Cardiac fibroblast (primary cell): ENCODE data around the gene SCGB1D1.

Experiments used
- DNase-seq, 2 donors: peaks; one replicate each; pipeline versions ENCODE4 v3.0.0 to v3.0.0-alpha.2; 2010; ENCODE audit warnings: low read depth in 2 of 2
- H3K4me3 ChIP-seq, 2 donors: replicated peaks in 1 of 2; 1 replicate in 1 of 2; 2 replicates in 1 of 2; pipeline ENCODE4 v1.5.1; 2011; ENCODE audit warnings: low read depth in 2 of 2, low read length in 2 of 2, mild to moderate bottlenecking in 2 of 2, moderate library complexity in 1 of 2
- TF ChIP-seq, protein P1 (sequence below): IDR thresholded peaks from one replicate; pipeline ENCODE4 v1.5.1; 2011; ENCODE audit warnings: low read depth, mild to moderate bottlenecking, low read length, inconsistent platforms

SCGB1D1 gene

DNA sequence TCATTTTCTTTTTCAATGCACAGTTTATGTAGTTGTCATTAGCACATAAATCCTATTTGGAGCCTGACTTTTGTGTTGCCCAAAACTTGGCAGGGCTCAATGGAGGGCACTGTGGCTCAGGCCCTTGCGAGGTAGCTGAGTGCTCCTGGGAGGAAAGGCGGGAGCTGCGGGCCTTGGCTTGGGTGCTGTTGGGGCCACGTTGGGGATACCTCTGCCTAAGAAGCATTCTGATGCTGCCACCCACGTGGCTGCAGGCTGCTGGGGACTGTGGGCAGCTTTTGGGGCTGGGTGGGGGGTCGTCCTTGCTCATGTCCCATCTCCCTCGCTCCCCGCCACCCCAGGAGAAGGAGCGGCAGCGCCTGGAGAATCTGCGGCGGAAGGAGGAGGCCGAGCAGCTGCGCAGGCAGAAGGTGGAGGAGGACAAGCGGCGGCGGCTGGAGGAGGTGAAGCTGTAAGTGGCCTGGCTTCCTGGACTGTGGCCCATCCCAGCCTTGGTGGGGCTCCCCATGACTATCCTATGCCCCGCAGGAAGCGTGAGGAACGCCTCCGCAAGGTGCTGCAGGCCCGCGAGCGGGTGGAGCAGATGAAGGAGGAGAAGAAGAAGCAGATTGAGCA is 45.3 kb upstream of the SCGB1D1 start:
- no peak for DNase-seq

DNA sequence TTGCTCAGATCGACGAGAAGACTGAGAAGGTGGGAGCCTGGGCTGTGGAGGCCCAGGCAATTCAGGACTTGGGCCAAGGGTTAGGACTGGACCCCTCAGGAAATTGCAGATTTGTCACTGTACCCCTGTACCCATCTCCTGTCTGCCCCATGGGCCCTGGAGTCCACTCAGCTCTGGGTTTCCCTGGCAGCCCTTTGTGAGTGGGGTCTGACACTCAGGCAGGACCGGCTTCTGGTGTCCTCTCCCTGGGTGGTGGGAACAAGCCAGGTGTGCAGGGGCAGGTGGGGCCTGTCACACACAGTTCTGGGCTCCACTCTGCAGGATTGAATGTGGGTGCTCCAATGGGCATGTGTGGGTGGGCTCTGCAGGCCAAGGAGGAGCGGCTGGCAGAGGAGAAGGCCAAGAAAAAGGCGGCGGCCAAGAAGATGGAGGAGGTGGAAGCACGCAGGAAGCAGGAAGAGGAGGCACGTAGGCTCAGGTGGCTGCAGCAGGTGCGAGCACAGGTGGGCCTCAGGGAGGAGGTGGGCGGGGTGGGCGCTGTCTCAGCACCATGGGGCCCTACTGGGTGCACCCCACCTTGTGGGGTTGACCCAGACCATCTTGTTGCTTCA is 44.6 kb upstream of the SCGB1D1 start:
- DNase-seq = no peak
- no peak overlapping the region for H3K4me3 ChIP-seq
- TF ChIP-seq, protein P1, sequence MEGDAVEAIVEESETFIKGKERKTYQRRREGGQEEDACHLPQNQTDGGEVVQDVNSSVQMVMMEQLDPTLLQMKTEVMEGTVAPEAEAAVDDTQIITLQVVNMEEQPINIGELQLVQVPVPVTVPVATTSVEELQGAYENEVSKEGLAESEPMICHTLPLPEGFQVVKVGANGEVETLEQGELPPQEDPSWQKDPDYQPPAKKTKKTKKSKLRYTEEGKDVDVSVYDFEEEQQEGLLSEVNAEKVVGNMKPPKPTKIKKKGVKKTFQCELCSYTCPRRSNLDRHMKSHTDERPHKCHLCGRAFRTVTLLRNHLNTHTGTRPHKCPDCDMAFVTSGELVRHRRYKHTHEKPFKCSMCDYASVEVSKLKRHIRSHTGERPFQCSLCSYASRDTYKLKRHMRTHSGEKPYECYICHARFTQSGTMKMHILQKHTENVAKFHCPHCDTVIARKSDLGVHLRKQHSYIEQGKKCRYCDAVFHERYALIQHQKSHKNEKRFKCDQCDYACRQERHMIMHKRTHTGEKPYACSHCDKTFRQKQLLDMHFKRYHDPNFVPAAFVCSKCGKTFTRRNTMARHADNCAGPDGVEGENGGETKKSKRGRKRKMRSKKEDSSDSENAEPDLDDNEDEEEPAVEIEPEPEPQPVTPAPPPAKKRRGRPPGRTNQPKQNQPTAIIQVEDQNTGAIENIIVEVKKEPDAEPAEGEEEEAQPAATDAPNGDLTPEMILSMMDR = no peak

More for the DNA sequence above, 45.3 kb upstream of the SCGB1D1 start:
- no peak overlapping the region for H3K4me3 ChIP-seq
- TF ChIP-seq, protein P1 = no peak

DNA sequence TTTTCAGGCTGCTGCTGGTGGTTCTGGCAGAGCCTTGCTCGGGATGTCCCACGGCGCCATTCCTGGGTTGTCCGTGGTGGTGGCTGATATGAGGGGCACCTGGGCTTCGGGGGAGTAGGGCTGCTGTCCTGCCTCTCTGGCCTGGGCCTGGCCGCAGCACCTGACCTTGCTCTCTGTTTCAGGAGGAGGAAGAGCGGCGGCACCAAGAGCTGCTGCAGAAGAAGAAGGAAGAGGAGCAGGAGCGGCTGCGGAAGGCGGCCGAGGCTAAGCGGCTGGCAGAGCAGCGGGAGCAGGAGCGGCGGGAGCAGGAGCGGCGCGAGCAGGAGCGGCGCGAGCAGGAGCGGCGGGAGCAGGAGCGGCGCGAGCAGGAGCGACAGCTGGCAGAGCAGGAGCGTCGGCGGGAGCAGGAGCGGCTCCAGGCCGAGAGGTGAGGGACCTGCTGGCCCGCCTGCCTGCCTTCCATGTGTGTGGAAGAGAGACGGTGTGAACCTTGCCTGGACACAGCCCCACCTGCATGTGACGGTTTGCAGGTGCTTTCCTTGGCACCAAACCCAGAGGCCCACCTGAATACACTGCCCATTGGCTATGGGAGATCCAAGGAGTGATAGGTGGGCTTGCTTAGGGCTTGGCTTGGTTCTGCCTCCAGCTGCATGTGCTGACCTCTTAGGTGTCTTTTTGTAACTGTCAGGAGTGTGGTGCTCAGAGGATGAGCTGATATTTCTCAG is 43.4 kb upstream of the SCGB1D1 start:
- H3K4me3 ChIP-seq = no peak overlapping the region
- DNase-seq = no peak
- TF ChIP-seq, protein P1 = no peak

DNA sequence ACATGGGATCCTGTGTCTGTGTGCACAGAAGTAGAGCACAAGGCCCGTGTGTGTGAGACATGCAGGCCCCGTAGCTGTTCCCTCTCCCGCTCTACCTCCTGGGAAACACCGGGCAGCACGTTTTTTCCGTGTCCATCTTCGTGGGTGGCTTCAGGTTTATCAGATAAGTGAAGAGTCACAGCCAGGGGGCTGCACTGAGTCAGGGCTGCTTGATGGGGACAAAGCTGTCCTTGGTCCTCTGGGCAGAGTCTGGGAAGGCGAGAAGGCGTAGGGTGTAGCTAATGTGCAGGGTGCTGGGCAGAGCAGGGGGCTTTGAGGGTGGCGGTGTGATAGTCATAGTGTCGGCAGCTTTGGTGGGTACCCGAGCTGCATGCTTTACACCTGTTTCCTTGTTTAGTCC is 42.5 kb upstream of the SCGB1D1 start:
- H3K4me3 ChIP-seq = no peak overlapping the region
- DNase-seq = no peak
- TF ChIP-seq, protein P1 = no peak

DNA sequence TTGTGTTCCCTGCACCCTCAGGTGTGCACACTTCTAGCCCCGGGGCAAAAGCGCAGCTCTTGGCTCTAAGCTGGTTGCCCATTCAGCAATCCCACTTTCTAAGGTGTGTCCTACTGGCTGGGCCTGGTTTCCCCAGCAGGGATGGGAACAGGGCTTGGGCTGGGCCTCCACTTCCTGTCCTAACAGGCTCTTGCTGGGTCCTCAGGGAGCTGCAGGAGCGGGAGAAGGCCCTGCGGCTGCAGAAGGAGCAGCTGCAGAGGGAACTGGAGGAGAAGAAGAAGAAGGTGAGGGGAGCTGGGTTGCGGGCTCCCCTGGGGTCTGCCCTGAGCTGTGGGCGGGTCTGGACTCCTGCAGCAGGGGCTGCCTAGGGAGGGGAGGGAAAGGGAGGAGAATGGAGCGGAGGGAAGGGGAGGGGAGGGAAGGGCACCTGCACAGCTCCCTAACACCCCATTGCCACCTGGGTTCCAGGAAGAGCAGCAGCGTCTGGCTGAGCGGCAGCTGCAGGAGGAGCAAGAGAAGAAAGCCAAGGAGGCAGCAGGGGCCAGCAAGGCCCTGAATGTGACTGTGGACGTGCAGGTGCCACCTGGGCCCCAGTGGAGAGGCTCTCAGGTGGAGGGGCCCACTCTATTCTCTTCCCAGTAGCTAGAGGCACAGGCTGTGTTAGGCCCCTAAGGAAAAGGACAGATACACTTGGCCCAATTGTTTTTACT is 41.6 kb upstream of the SCGB1D1 start:
- no peak for DNase-seq
- no peak overlapping the region for H3K4me3 ChIP-seq
- TF ChIP-seq, protein P1 = no peak

DNA sequence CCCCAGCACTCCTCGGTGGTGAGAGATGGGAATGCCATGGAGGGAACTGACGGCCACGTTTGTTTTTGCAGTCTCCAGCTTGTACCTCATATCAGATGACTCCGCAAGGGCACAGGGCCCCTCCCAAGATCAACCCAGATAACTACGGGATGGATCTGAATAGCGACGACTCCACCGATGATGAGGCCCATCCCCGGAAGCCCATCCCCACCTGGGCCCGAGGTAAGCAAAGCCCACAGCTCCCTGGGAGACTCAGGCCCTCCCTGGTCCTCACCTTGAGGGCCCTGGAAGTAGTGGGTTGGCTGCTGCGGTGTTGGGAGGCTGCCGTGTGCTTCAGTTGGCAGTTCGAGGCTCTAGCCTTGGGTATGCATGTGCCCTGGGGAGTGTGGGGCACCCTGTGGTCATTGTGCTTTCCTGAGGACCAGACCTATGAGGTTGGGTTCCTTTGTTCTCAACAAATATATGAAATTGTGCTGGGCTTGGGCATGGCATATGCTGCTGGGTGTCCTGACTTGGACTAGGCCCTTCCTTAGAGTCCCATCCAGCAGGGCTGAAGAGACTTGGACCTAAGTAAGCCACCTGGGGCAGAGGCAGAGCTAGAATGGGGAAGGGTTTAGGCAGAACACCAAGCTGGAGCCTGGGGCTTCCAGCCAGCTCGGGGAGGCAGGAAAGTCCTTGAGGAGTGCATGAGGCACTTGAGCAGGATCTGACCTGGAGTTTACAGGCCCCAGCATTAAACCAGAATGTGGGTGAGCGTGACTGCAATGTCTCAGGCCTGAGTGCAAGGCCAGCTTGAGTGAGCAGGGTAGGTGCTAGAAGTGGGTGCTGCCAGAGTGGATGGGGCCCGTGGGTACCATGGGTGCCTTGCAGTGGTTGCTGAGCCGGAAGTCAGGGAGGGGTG is 39.8 kb upstream of the SCGB1D1 start:
- TF ChIP-seq, protein P1 = no peak
- H3K4me3 ChIP-seq = no peak overlapping the region
- DNase-seq = no peak
